H1 (cell line): Measurements from ENCODE around the gene FBXO11.
"Not testable (repeated sequence)": the region's sequence is repeated elsewhere in the genome, so short reads cannot be mapped to it uniquely, and the experiment has no call there.

Experiments
- ATF3 ChIP-seq: IDR thresholded peaks from 2 replicates; pipeline ENCODE4 v1.6.1; 2011; ENCODE audit warnings: low read depth, mild to moderate bottlenecking, low read length; ENCODE audit not compliant: insufficient read depth
- CEBPB ChIP-seq: IDR thresholded peaks from 2 replicates; pipeline ENCODE4 v1.6.1; 2012; ENCODE audit warnings: low read depth, low read length
- CTCF ChIP-seq, 3 experiments: IDR thresholded peaks; 1 replicate in 2 of 3; 2 replicates in 1 of 3; pipeline versions ENCODE4 v1.5.1 to v1.6.1; 2011; ENCODE audit warnings: low read length in 3 of 3, mild to moderate bottlenecking in 3 of 3, inconsistent platforms in 2 of 3, low read depth in 1 of 3, moderate library complexity in 1 of 3; ENCODE audit not compliant: insufficient read depth in 1 of 3; ENCODE audit errors: control extremely low read depth in 1 of 3
- EZH2 ChIP-seq: fragments of 200-600 bp; sonication (generic); IDR thresholded peaks from 2 replicates; pipeline ENCODE4 v1.7.1; 2012; ENCODE audit warnings: low read depth, mild to moderate bottlenecking, moderate library complexity, low read length, inconsistent platforms; ENCODE audit not compliant: severe bottlenecking
- MAX ChIP-seq: IDR thresholded peaks from 2 replicates; pipeline ENCODE4 v1.6.1; 2012; ENCODE audit warnings: inconsistent platforms
- POLR2AphosphoS5 ChIP-seq: IDR thresholded peaks from 2 replicates; pipeline ENCODE4 v1.6.1; 2011; ENCODE audit warnings: low read depth, low read length
- RNF2 ChIP-seq: fragments of 200-900, 300-1000 bp; sonication (generic); IDR thresholded peaks from 2 replicates; pipeline ENCODE4 v1.7.1; 2016; ENCODE audit warnings: borderline replicate concordance, low read depth, mild to moderate bottlenecking, antibody characterized with exemption, low read length; ENCODE audit not compliant: poor library complexity, severe bottlenecking; ENCODE audit errors: missing control alignments
- YY1 ChIP-seq: IDR thresholded peaks from 2 replicates; pipeline ENCODE4 v1.6.1; 2011; ENCODE audit warnings: low read depth, mild to moderate bottlenecking, low read length

GRCh38 chr2:47910662-47911061, 4.4 kb upstream of the FBXO11 start:
- TF ChIP-seq RNF2; MAX; CTCF (IDR thresholded peaks at IDR 0.05; ENCODE audit: control extremely low read depth in 1 of 3, insufficient read depth in 1 of 3, low read depth in 1 of 3, low read length in 3 of 3); ATF3; YY1; EZH2; POLR2AphosphoS5; CEBPB: not testable (repeated sequence)
